OCI-LY1 (cell line): Measurements from ENCODE around the gene TFEB.

Experiments
- EZH2 ChIP-seq: fragments of 200-600 bp; sonication (generic), shearing (Covaris generic); IDR thresholded peaks from 2 replicates; pipeline ENCODE4 v1.8.0; 2017; ENCODE audit warnings: borderline replicate concordance, mixed run types, mild to moderate bottlenecking, antibody characterized with exemption, low read length, moderate library complexity, mixed read lengths
- TF ChIP-seq, protein P1 (sequence below): fragments of 200-600 bp; sonication (generic), shearing (Covaris generic); IDR thresholded peaks from 2 replicates; pipeline ENCODE4 v1.5.1; 2017; ENCODE audit warnings: mild to moderate bottlenecking, antibody characterized with exemption, low read length, moderate library complexity, mixed read lengths

DNA sequence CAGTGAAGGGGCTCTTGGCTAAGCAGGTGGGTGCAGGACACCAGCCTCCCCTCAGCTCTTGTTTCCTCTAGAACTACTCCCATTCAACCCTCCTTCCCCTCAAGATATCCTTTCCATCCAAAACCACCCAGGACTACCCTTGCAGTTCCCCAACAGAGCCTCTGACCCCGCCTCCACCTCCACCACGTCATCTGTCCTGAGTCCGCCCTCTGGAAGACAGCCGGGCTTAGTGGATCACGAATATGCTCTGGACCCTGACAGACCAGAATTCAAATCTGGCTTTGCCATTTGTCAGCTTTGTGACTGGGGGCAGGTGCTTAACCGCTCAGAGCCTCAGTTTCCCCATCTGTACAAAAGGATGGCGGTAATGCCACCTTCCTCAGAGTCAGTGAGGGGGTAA lies 31.4 kb downstream of the TFEB start:
- TF ChIP-seq EZH2: no peak
- TF ChIP-seq, protein P1, sequence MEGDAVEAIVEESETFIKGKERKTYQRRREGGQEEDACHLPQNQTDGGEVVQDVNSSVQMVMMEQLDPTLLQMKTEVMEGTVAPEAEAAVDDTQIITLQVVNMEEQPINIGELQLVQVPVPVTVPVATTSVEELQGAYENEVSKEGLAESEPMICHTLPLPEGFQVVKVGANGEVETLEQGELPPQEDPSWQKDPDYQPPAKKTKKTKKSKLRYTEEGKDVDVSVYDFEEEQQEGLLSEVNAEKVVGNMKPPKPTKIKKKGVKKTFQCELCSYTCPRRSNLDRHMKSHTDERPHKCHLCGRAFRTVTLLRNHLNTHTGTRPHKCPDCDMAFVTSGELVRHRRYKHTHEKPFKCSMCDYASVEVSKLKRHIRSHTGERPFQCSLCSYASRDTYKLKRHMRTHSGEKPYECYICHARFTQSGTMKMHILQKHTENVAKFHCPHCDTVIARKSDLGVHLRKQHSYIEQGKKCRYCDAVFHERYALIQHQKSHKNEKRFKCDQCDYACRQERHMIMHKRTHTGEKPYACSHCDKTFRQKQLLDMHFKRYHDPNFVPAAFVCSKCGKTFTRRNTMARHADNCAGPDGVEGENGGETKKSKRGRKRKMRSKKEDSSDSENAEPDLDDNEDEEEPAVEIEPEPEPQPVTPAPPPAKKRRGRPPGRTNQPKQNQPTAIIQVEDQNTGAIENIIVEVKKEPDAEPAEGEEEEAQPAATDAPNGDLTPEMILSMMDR: no peak
